ENCODE results near the gene SETBP1. TPM values are rescaled to one million over a fixed set of nuclear protein-coding genes. Genes with fewer than 3 reads are reported as not detected.

SETBP1 gene
- total RNA-seq, 1 experiment from 2014 or later = 0.33 TPM

- DNase-seq (ENCODE audit: low spot score) = no peak
Measured at GRCh38 chr18:44759925-44760342, 79.2 kb downstream of the SETBP1 start.

GRCh38 chr18:44761812-44762211 lies 81.1 kb downstream of the SETBP1 start:
- DNase-seq (ENCODE audit: low spot score) = no peak

GRCh38 chr18:44763327-44763726 lies 82.6 kb downstream of the SETBP1 start:
- no peak for DNase-seq (ENCODE audit: low spot score)

- no peak for DNase-seq (ENCODE audit: low spot score)
Measured at GRCh38 chr18:44764863-44765262, 84.2 kb downstream of the SETBP1 start.

GRCh38 chr18:44765456-44765855 lies 84.8 kb downstream of the SETBP1 start:
- no peak for DNase-seq (ENCODE audit: low spot score)

- no peak for DNase-seq (ENCODE audit: low spot score)
Measured at GRCh38 chr18:44766450-44766849, 85.8 kb downstream of the SETBP1 start.

GRCh38 chr18:44767807-44768206 lies 87.1 kb downstream of the SETBP1 start:
- DNase-seq (ENCODE audit: low spot score) = no peak

- no peak for DNase-seq (ENCODE audit: low spot score)
Measured at GRCh38 chr18:44770641-44771040, 90.0 kb downstream of the SETBP1 start.

GRCh38 chr18:44771572-44771955 lies 90.9 kb downstream of the SETBP1 start:
- no peak for DNase-seq (ENCODE audit: low spot score)

- no peak for DNase-seq (ENCODE audit: low spot score)
Measured at GRCh38 chr18:44771956-44772917, 91.5 kb downstream of the SETBP1 start.

GRCh38 chr18:44773640-44774155 lies 93.0 kb downstream of the SETBP1 start:
- no peak for DNase-seq (ENCODE audit: low spot score)

GRCh38 chr18:44774191-44774590 lies 93.5 kb downstream of the SETBP1 start:
- no peak for DNase-seq (ENCODE audit: low spot score)

- DNase-seq (ENCODE audit: low spot score) = no peak
Measured at GRCh38 chr18:44777457-44778192, 96.9 kb downstream of the SETBP1 start.

- no peak for DNase-seq (ENCODE audit: low spot score)
Measured at GRCh38 chr18:44778788-44779187, 98.1 kb downstream of the SETBP1 start.

- DNase-seq (ENCODE audit: low spot score) = no peak
Measured at GRCh38 chr18:44779753-44780292, 99.1 kb downstream of the SETBP1 start.

- DNase-seq (ENCODE audit: low spot score) = no peak
Measured at GRCh38 chr18:44781886-44782285, 101.2 kb downstream of the SETBP1 start.

GRCh38 chr18:44782617-44783016 lies 101.9 kb downstream of the SETBP1 start:
- DNase-seq (ENCODE audit: low spot score) = no peak

GRCh38 chr18:44783371-44783770 lies 102.7 kb downstream of the SETBP1 start:
- no peak for DNase-seq (ENCODE audit: low spot score)

GRCh38 chr18:44786257-44786656 lies 105.6 kb downstream of the SETBP1 start:
- DNase-seq (ENCODE audit: low spot score) = no peak

- DNase-seq (ENCODE audit: low spot score) = no peak
Measured at GRCh38 chr18:44786688-44787087, 106.0 kb downstream of the SETBP1 start.

- DNase-seq (ENCODE audit: low spot score) = no peak
Measured at GRCh38 chr18:44788334-44788733, 107.6 kb downstream of the SETBP1 start.

GRCh38 chr18:44789710-44790109 lies 109.0 kb downstream of the SETBP1 start:
- DNase-seq (ENCODE audit: low spot score) = no peak
